Esophagus muscularis mucosa (tissue), 3 donors: ENCODE measurements around the gene C4orf54.

Source experiments
- POLR2A ChIP-seq: fragments of 450-650 bp; IDR thresholded peaks from one replicate; pipeline ENCODE4 v1.6.1; 2017; ENCODE audit warnings: antibody characterized with exemption, moderate library complexity, mild to moderate bottlenecking, low read depth
- TF ChIP-seq, protein P1 (sequence below), 3 experiments: fragments of 200-600 bp in 2 of 3; fragments of 450-650 bp in 1 of 3; sonication (generic) in 2 of 3; IDR thresholded peaks; one replicate each; pipeline ENCODE4 v1.5.1; 2017 to 2019; ENCODE audit warnings: antibody characterized with exemption in 3 of 3, mild to moderate bottlenecking in 2 of 3, moderate library complexity in 1 of 3

DNA sequence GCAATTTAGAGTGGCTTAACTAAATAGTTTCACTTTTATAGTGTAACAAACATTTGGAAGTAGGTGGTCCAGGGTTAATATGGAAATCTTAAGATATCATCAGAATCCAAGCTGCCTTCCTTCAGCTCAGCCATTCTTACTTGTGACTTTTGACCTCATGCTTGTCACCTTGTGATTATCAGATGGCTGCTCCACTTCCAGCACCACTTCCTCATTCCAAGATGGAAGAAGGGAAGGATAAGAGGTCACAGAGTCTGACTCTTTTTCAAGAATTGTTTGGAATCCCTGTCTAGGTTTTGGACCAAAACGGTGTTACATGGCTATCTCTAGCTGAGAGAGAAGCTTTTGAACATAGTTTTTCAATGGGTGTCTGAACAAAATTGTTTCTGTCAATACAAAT lies 43.1 kb downstream of the C4orf54 start:
- TF ChIP-seq, protein P1, sequence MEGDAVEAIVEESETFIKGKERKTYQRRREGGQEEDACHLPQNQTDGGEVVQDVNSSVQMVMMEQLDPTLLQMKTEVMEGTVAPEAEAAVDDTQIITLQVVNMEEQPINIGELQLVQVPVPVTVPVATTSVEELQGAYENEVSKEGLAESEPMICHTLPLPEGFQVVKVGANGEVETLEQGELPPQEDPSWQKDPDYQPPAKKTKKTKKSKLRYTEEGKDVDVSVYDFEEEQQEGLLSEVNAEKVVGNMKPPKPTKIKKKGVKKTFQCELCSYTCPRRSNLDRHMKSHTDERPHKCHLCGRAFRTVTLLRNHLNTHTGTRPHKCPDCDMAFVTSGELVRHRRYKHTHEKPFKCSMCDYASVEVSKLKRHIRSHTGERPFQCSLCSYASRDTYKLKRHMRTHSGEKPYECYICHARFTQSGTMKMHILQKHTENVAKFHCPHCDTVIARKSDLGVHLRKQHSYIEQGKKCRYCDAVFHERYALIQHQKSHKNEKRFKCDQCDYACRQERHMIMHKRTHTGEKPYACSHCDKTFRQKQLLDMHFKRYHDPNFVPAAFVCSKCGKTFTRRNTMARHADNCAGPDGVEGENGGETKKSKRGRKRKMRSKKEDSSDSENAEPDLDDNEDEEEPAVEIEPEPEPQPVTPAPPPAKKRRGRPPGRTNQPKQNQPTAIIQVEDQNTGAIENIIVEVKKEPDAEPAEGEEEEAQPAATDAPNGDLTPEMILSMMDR (IDR thresholded peaks at IDR 0.05), result no peak
- no peak for TF ChIP-seq POLR2A
